IPS-15b (cell line): Measurements from ENCODE around the gene SPRY1.

Experiments used
- H3K27me3 ChIP-seq: one replicate; pipeline ENCODE4 v1.6.1; 2013; ENCODE audit warnings: low read length; ENCODE audit not compliant: control insufficient read depth, insufficient read depth
- H3K36me3 ChIP-seq: one replicate; pipeline ENCODE4 v1.6.1; 2013; ENCODE audit warnings: low read length; ENCODE audit not compliant: control insufficient read depth, insufficient read depth
- H3K4me1 ChIP-seq: one replicate; pipeline ENCODE4 v1.6.1; 2013; ENCODE audit warnings: mild to moderate bottlenecking, low read length; ENCODE audit not compliant: control insufficient read depth, insufficient read depth
- H3K4me3 ChIP-seq: one replicate; pipeline ENCODE4 v1.5.1; 2013; ENCODE audit warnings: low read depth, low read length
- H3K9ac ChIP-seq: one replicate; pipeline ENCODE4 v1.6.1; 2013; ENCODE audit warnings: low read depth, mild to moderate bottlenecking, low read length
- H3K9me3 ChIP-seq: one replicate; pipeline ENCODE4 v1.6.1; 2013; ENCODE audit warnings: mild to moderate bottlenecking, low read length; ENCODE audit not compliant: control insufficient read depth, insufficient read depth

SPRY1 gene

GRCh38 chr4:123381996-123382395 is 14.6 kb upstream of the SPRY1 start:
- Histone ChIP-seq H3K9ac (no peak overlapping the region), H3K27me3 (no peaks in the 10 kb centered on the region), H3K4me3 (no peak overlapping the region), H3K9me3 (no peaks in the 10 kb centered on the region), H3K4me1 (peaks cover 23% of the 10 kb centered on the region), H3K36me3 (no peaks in the 10 kb centered on the region)

- H3K4me1 ChIP-seq, result peaks cover 14% of the 10 kb centered on the region
- no peaks in the 10 kb centered on the region for H3K9me3 ChIP-seq
- H3K9ac ChIP-seq, result no peak overlapping the region
- H3K4me3 ChIP-seq, result no peak overlapping the region
- no peaks in the 10 kb centered on the region for H3K27me3 ChIP-seq
- no peaks in the 10 kb centered on the region for H3K36me3 ChIP-seq
Observed at GRCh38 chr4:123383566-123383965, 13.0 kb upstream of the SPRY1 start.

GRCh38 chr4:123386609-123387008 is 10.0 kb upstream of the SPRY1 start:
- H3K4me3 ChIP-seq, result no peak overlapping the region
- H3K9me3 ChIP-seq, result no peaks in the 10 kb centered on the region
- H3K27me3 ChIP-seq, result no peaks in the 10 kb centered on the region
- no peak overlapping the region for H3K9ac ChIP-seq
- peaks cover 7% of the 10 kb centered on the region for H3K4me1 ChIP-seq
- no peaks in the 10 kb centered on the region for H3K36me3 ChIP-seq

- H3K9me3 ChIP-seq, result no peaks in the 10 kb centered on the region
- no peak overlapping the region for H3K4me3 ChIP-seq
- no peaks in the 10 kb centered on the region for H3K27me3 ChIP-seq
- H3K4me1 ChIP-seq, result peaks cover 7% of the 10 kb centered on the region
- H3K36me3 ChIP-seq, result no peaks in the 10 kb centered on the region
- no peak overlapping the region for H3K9ac ChIP-seq
Observed at GRCh38 chr4:123390846-123391456, 5.6 kb upstream of the SPRY1 start.

GRCh38 chr4:123393721-123394120 is 2.9 kb upstream of the SPRY1 start:
- Histone ChIP-seq H3K9ac (no peak overlapping the region), H3K4me3 (no peak overlapping the region), H3K4me1 (peaks cover 7% of the 10 kb centered on the region), H3K9me3 (no peaks in the 10 kb centered on the region), H3K36me3 (no peaks in the 10 kb centered on the region), H3K27me3 (no peaks in the 10 kb centered on the region)

- Histone ChIP-seq H3K9ac (peak overlapping the region; percentile 38), H3K9me3 (no peaks in the 10 kb centered on the region), H3K27me3 (no peaks in the 10 kb centered on the region), H3K4me3 (peak overlapping the region; percentile 75), H3K36me3 (peaks cover 8% of the 10 kb centered on the region), H3K4me1 (peaks cover 4% of the 10 kb centered on the region)
Observed at GRCh38 chr4:123397144-123398065, 810 bp downstream of the SPRY1 start.

- no peaks in the 10 kb centered on the region for H3K27me3 ChIP-seq
- H3K4me3 ChIP-seq, result peak overlapping the region; percentile 75
- peaks cover 7% of the 10 kb centered on the region for H3K4me1 ChIP-seq
- H3K9ac ChIP-seq, result peak overlapping the region; percentile 48
- H3K36me3 ChIP-seq, result peaks cover 14% of the 10 kb centered on the region
- no peaks in the 10 kb centered on the region for H3K9me3 ChIP-seq
Observed at GRCh38 chr4:123398066-123398852, 1.7 kb downstream of the SPRY1 start.

GRCh38 chr4:123398853-123399626 is 2.4 kb downstream of the SPRY1 start:
- Histone ChIP-seq H3K4me3 (peak overlapping the region; percentile 75), H3K9me3 (no peaks in the 10 kb centered on the region), H3K9ac (peak overlapping the region; percentile 48), H3K36me3 (peaks cover 15% of the 10 kb centered on the region), H3K4me1 (peaks cover 7% of the 10 kb centered on the region), H3K27me3 (no peaks in the 10 kb centered on the region)

GRCh38 chr4:123399627-123400358 is 3.2 kb downstream of the SPRY1 start:
- no peaks in the 10 kb centered on the region for H3K27me3 ChIP-seq
- H3K4me1 ChIP-seq, result peaks cover 10% of the 10 kb centered on the region
- peak overlapping the region; percentile 75 for H3K4me3 ChIP-seq
- no peaks in the 10 kb centered on the region for H3K9me3 ChIP-seq
- H3K9ac ChIP-seq, result peak overlapping the region; percentile 48
- H3K36me3 ChIP-seq, result peaks cover 15% of the 10 kb centered on the region

- H3K9ac ChIP-seq, result no peak overlapping the region
- H3K4me3 ChIP-seq, result no peak overlapping the region
- H3K4me1 ChIP-seq, result peaks cover 12% of the 10 kb centered on the region
Observed at GRCh38 chr4:123401271-123402120, 4.9 kb downstream of the SPRY1 start.

More at GRCh38 chr4:123401271-123402120, 4.9 kb downstream of the SPRY1 start:
- Histone ChIP-seq H3K9me3 (no peaks in the 10 kb centered on the region), H3K27me3 (no peaks in the 10 kb centered on the region), H3K36me3 (peaks cover 15% of the 10 kb centered on the region)
